C1 segment of cervical spinal cord (tissue), 14 donors: ENCODE data around the gene P3H2.

Experiments used
- DNase-seq, 14 donors: peaks; one replicate each; lab custom pipeline; 2025; lab: John Stamatoyannopoulos, UW

Gene P3H2

DNA sequence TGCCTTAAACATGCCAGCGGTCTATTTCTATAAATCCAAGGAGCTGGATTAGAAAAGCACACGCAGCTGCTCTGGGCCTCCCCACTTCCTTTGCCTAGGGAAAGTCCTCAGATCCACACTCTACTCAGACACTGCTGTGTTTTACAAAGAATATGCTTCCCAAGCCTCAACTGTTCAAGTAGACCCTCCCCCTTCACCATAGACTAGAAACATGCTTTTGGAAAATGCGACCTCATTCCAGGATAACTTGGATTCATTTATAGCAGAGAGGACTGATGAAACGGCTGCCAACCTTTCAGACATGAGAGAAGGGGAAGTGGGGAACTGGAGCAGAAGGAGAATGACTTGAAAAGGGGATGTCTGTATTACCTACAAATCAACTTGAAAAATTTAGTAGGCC lies 64.0 kb downstream of the P3H2 start:
- DNase-seq = no peak

GRCh38 chr3:190055773-190056172 lies 64.9 kb downstream of the P3H2 start:
- DNase-seq = no peak

DNA sequence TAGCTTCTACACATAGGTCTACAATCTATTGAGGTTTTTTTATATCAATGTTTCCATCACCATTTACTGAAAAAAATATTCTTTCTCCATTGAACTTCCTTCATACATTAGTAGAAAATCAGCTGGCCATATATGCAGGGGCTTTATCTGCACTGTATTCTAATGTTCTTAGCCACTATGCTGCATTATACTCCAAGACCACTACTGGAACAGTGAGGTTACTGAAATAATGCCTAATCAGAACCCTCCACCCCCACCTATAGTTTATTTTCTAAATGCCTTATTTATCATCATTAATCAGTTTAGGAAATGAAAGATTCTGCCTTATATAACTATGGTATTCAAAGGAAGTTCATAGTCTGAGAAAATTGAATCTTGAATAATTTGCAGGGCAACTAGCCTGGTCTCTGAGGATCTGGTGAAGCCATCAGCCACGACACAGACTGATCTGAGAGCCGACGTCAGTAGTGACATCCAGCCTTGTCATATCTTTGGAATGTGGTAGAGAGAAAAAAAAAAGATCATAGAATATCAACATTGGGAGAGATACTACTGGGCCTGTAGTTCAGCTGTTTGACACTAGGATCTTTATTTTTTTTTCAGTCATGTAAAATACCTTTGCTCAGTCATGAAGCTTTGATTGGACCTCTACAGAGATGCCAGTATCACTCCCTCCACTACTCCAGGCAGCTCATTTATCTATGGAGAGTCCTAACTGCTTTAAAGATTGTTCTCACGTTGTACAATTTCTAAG lies 66.6 kb downstream of the P3H2 start:
- no peak for DNase-seq

GRCh38 chr3:190051641-190052040 lies 69.1 kb downstream of the P3H2 start:
- DNase-seq = no peak

GRCh38 chr3:190048932-190049441 lies 71.7 kb downstream of the P3H2 start:
- no peak for DNase-seq

DNA sequence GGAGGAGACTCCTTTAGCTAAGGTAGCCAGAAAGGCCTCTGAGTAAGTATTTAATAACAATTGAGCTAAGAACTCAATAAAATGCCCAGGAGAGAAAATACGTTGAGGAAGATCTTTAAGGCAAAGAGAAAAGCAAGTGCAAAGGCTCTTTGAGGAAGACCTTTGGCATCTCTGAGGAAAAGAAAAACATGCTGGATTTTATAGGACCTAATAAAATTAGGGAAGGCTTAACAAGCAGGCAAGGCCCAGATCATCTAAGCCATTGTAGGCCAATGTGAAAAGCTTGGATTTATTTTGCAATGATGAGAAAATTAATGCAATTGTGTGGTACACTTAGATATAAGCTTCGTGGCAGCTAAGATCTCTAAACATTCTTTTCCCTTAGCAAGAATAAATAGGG lies 75.7 kb downstream of the P3H2 start:
- DNase-seq = no peak

DNA sequence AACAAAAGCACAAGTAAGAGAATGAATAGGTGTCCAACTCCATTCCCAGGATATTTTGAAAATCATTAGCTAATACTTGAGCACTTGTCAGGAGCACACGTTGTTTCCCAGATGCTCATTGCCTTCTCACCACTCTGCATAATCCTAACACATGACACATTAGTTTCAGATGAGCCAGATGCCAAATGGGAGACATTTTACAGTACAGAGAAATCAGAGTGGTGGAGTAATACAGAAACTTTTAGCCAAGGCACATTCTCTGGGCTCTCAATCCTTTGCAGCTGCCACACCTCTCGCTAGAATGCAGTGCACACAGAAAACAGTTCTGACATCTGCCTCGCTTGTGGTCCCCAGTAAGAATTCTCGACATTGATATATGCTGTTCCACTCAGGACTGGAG lies 76.6 kb downstream of the P3H2 start:
- DNase-seq = no peak

GRCh38 chr3:190043741-190044140 lies 77.0 kb downstream of the P3H2 start:
- DNase-seq = no peak

DNA sequence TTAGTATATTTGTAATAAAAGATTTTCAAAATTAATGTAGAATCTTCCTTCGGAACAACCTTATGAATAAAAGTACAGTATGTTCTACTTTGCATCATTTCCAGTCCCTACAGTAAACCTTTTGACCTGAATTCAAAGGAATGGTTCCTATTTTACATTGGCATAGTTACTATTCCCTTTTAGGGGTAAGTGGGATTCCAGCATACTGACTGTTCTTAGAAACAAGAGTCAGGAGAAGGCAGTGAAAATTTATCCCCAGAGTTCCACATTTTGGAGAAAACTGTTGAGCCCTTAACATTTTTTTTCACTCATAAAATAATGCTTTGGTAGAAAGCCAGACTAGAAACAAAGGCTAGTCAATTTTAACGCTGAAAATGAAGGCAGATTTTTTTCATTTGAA lies 78.1 kb downstream of the P3H2 start:
- no peak for DNase-seq

GRCh38 chr3:190041333-190042041 lies 79.2 kb downstream of the P3H2 start:
- no peak for DNase-seq

GRCh38 chr3:190040145-190040544 lies 80.6 kb downstream of the P3H2 start:
- no peak for DNase-seq

- no peak for DNase-seq
Measured at GRCh38 chr3:190038050-190038933, 82.4 kb downstream of the P3H2 start.

DNA sequence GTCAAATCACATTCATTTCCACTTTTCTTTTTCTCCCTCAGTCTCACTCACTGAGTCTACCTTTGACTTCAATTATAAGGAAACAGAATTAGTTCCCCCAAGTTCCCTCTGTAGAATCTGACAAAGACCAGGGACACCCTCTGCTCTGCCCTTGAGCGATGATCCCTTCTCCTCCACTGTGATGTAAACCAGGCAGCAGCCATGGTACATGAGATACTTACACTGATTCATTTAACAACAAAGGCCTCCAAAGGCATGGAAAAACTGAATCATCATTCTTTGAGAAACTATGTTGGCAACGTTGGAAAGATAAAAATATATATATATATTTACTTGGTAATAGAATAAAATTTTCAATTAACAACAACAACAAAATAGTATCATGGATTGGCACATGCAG lies 84.1 kb downstream of the P3H2 start:
- DNase-seq = no peak

GRCh38 chr3:190034446-190034845 lies 86.3 kb downstream of the P3H2 start:
- DNase-seq = no peak

DNA sequence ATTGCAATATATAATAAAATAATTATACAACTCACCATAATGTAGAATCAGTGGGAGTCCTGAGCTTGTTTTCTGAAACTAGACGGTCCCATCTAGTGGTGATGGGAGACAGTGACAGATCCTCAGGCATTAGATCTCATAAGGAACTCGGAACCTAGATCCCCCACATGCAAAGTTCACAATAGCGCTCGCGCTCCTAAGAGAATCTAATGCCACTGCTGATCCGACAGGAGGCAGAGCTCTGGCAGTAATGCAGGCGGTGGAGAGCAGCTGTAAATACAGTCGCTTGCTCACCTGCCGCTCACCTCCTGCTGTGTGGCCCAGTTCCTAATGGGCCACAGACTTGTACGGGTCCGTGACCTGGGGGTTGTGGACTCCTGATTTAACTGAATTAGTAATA lies 87.8 kb downstream of the P3H2 start:
- no peak for DNase-seq

DNA sequence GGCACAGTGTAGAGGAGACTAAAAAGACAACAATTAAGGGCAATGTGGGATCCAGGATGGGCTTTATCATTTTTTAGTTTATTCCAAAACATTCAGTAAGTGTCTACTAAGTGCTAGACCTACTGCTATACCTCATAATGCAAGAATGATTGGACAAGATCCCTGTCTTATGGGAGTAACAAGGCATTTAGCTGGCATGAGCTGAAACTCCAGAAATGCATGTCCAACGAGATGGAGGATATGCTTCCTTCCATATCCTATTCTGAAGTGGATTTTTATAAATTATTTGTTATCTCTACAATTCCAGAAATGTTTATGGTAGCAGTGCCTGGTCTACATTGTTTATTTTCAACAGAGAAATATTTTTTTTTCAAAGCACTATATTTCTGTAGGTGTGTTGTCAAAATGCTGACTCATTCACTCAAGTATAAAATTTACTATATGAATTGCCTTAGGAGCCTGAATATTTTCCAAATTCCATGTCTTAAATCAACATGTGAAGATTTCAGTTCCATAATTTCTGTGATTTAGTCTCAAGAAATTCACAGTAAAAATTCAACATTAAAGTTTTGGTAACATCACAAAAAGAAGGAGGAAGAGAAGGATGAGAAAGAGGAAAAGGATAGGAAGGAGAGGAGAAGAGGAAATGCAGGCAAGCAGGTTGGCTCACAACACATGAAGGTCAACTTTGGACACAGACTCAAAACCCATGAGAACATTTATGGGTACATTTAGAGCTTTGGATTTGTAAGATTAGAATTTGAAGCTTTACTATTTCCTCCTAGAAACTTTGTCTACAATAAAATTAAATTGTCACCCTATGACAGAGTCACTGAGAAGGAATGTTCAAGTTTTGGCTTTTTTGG lies 88.6 kb downstream of the P3H2 start:
- no peak for DNase-seq

GRCh38 chr3:190027116-190027515 lies 93.6 kb downstream of the P3H2 start:
- DNase-seq = no peak

- DNase-seq = no peak
Measured at GRCh38 chr3:190026154-190026553, 94.5 kb downstream of the P3H2 start.

GRCh38 chr3:190024912-190025311 lies 95.8 kb downstream of the P3H2 start:
- DNase-seq = no peak

DNA sequence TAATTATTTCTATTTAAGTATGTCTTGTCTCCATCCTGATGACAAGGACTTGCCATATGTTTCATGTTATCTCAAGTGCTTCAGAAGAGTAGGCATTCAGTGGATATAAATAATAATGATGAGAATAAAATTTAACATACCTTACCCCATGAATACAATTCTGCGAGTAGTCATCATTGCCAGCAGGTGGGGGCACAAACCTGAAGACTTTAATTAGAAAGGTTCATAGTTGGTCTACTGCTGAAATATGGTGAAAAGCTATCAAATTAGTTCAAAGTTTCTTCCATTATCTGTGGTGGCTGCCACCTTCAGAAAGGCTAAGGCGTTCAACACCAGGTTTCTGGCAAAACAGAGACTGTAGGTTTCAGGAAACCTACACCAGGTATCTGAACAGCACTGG lies 100.9 kb downstream of the P3H2 start:
- no peak for DNase-seq

DNA sequence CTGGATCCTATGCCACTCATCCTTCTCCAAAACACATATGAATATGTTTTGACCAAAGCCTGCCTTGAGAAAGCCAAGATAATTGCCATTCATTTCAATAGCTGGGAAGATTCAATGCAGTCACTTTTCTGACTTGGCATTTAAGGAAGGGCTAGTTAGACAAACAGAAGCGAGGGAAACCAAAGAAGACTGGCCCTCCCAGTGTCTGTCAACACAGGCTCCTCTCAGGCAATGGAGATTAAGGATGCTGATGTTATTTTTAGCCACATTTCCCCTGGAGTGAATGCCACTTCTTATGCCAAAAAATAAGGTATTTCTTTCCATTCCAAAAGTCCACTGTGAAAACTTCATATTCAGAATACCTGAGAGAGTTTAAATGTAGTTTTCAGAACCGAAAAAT lies 101.7 kb downstream of the P3H2 start:
- DNase-seq = no peak
